Measurements from ENCODE around the gene KLHDC3. TPM values are rescaled to one million over a fixed set of nuclear protein-coding genes. Genes with fewer than 3 reads are reported as not detected.

The KLHDC3 gene
- total and polyA plus RNA-seq, 9 donors: 40.9 to 90.9 (median 62.8) TPM

- Histone ChIP-seq H3K36me3 (no peaks in the 10 kb centered on the region), H3K27ac (peak within 1 kb of the TSS; percentile 75 to 84), H3K27me3 (no peaks in the 10 kb centered on the region), H3K9me3 (no peaks in the 10 kb centered on the region), H3K4me1 (ENCODE audit: insufficient read depth) (peaks cover 9% of the 10 kb centered on the region), H3K4me3 (peak within 1 kb of the TSS; percentile 85)
- intact Hi-C loops (cut with DNase I): no loop called here
- 0 to 1% (median 1%) methylated on average over 38 to 56 of the region's 56 CpGs for whole genome bisulfite sequencing, 3 donors
- DNase-seq: peak; percentile 68 to 85 (median 78)
- TF ChIP-seq EP300 (IDR thresholded peaks at IDR 0.05): no peak
- no peak for TF ChIP-seq CTCF (IDR thresholded peaks at IDR 0.05)
- TF ChIP-seq POLR2A (IDR thresholded peaks at IDR 0.05): no peak
Observed at GRCh38 chr6:43021270-43022047, 7.4 kb downstream of the KLHDC3 start, which contains the start of gene RRP36. Gene RRP36 (plus strand): TSS chr6:43021623. CDS start chr6:43021655, 32 bp downstream.

DNA sequence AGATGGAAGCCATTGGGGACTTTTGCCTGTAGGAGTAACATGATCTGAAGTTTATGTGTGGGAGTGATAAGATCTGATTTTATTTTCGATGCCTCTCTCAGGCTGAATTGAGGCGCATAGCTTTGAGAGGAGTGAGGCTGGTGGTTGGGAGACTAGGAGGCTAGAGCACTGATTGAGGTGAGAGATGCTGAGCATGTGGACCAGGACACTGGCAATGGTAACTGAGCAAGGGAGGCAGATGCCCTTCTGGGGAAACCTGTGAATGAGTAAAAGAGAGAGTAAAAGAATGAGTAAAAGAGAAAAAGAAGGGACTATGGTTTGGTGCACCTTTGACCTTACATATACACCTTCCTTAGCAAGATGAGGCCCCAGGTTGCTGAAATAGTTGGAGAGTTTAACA, 10.4 kb downstream of the KLHDC3 start:
- Histone ChIP-seq H3K9me3 (no peaks in the 10 kb centered on the region), H3K4me3 (no peak overlapping the region), H3K4me1 (ENCODE audit: insufficient read depth) (peaks cover 6% of the 10 kb centered on the region), H3K36me3 (no peaks in the 10 kb centered on the region), H3K27me3 (no peaks in the 10 kb centered on the region), H3K27ac (no peak overlapping the region)
- WGBS, 3 donors: 63 to 68% (median 64%) methylated on average over 2 of the region's 2 CpGs
- no peak for DNase-seq
- intact Hi-C loops (cut with DNase I): no loop called here
- TF ChIP-seq EP300 (IDR thresholded peaks at IDR 0.05) (no peak), POLR2A (IDR thresholded peaks at IDR 0.05) (no peak), CTCF (IDR thresholded peaks at IDR 0.05) (no peak)

GRCh38 chr6:43026365-43026764, 12.3 kb downstream of the KLHDC3 start:
- TF ChIP-seq CTCF (IDR thresholded peaks at IDR 0.05): no peak
- TF ChIP-seq EP300 (IDR thresholded peaks at IDR 0.05): no peak
- TF ChIP-seq POLR2A (IDR thresholded peaks at IDR 0.05): no peak
- Histone ChIP-seq H3K4me1 (ENCODE audit: insufficient read depth) (peaks cover 1% of the 10 kb centered on the region), H3K27ac (no peak overlapping the region), H3K9me3 (no peaks in the 10 kb centered on the region), H3K27me3 (no peaks in the 10 kb centered on the region), H3K36me3 (no peaks in the 10 kb centered on the region), H3K4me3 (no peak overlapping the region)
- WGBS, 3 donors: 89 to 93% (median 90%) methylated on average over 5 of the region's 5 CpGs
- intact Hi-C loops (cut with DNase I): no loop called here
- no peak for DNase-seq

DNA sequence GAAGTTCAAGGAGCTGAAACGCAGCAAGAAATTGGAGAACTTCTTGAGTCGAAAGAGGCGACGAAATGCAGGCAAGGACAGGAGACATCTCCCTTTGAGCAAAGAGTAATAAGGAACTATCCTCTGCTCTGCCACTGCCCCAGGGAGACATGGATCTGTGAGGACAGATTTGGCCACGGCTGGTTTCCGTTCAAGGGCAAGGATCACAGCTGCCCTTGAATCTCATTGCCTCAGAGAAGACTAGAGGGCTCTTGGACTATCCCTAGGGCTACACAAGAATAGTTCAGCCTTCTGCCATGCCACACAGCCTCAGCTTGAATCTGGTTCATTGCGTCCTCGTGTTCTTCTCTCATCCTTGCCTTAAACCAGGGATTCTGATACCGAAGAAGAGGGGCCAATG, 15.1 kb downstream of the KLHDC3 start:
- no peak for DNase-seq
- Histone ChIP-seq H3K4me3 (no peak overlapping the region), H3K36me3 (no peaks in the 10 kb centered on the region), H3K27ac (no peak overlapping the region), H3K27me3 (no peaks in the 10 kb centered on the region), H3K9me3 (no peaks in the 10 kb centered on the region), H3K4me1 (ENCODE audit: insufficient read depth) (no peaks in the 10 kb centered on the region)
- intact Hi-C loops (cut with DNase I): no loop called here
- WGBS, 3 donors: 79 to 85% (median 81%) methylated on average over 9 of the region's 9 CpGs
- no peak for TF ChIP-seq EP300 (IDR thresholded peaks at IDR 0.05)

DNA sequence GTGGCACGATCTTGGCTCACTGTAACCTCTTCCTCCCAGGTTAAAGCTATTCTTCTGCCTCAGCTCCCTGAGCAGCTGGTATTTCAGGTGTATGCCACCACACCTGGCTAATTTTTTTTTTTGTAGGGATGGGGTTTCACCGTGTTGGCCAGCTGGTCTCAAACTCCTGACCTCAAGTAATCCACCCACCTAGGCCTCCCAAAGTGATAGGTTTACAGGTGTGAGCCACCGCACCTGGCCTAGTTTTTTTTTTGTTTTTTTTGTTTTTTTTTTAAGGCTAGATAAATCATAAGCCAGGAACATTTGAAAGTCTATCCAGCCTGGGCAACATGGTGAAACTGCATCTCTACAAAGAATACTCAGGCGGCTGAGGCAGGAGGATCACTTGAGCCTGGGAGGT, 18.3 kb downstream of the KLHDC3 start:
- no peaks in the 10 kb centered on the region for H3K27me3 ChIP-seq
- no peaks in the 10 kb centered on the region for H3K4me1 ChIP-seq (ENCODE audit: insufficient read depth)
- no peak overlapping the region for H3K4me3 ChIP-seq
- no peaks in the 10 kb centered on the region for H3K36me3 ChIP-seq
- TF ChIP-seq EP300 (IDR thresholded peaks at IDR 0.05) (no peak), POLR2A (IDR thresholded peaks at IDR 0.05) (no peak)
- no peak for DNase-seq
- no peaks in the 10 kb centered on the region for H3K9me3 ChIP-seq
- no peak overlapping the region for H3K27ac ChIP-seq
- 83 to 89% (median 86%) methylated on average over 4 of the region's 4 CpGs for WGBS, 3 donors
- intact Hi-C loops (cut with DNase I): no loop called here

All from ovary (tissue), 9 donors.